ENCODE measurements around the gene HBP1. TPM values are rescaled to one million over a fixed set of nuclear protein-coding genes. Genes with fewer than 3 reads are reported as not detected.
A peak's percentile ranks its signal among the peaks of the same experiment; 100 is the strongest.

HBP1 gene
- total and polyA plus RNA-seq, 2 of the 4 experiments (the other 2 are of a cell fraction): 27.1 to 69.9 TPM

DNA sequence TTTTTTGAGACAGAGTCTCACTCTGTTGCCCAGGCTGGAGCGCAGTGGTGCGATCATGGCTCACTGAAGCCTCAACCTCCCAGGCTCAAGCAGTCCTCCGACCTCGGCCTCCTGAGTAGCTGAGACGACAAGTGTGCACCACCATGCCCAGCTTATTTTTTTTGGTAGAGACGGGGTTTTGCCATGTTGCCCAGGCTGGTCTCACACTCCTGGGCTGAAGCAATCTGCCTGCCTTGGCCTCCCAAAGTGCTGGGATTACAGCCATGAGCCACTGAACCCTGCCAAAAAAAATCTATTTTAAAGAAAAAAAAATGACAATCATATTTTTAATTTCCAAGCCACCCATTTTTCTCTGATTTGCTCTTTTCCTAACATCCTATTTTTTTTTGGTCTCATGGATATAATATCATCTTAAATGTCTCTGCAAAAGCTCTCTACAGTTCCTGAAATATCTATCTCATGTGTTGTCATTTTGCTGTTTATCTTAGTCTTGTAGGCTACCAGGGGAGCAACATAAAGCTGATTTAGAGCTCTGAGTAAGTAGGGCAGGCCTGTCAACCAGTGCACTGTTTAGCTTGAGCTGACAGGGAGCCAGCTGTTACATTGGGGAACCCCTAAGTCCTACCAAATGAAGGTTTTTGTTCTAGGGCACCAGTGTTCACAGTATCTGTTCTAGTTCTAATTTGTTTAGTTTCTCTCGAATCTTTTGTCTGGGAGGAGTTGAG is 29.9 kb upstream of the HBP1 start:
- peak overlapping the region; percentile 45 for H3K18ac ChIP-seq (ENCODE audit: low read depth, low read length)
- peak overlapping the region; percentile 49 for H2BK120ac ChIP-seq (ENCODE audit: low read depth, low read length)
- peak overlapping the region; percentile 52; the same call in 1 of the 2 replicates for H3K14ac ChIP-seq (replicated peaks; ENCODE audit: low read depth, low read length)
- H2AK5ac ChIP-seq (ENCODE audit: low read depth, low read length): peak overlapping the region; percentile 72; the same call in 1 of the 2 replicates
- H3K56ac ChIP-seq (ENCODE audit: extremely low read depth, insufficient read depth, low read length): no peak overlapping the region
- H2BK20ac ChIP-seq (ENCODE audit: low read depth, low read length): no peak overlapping the region
- H3K4me3 ChIP-seq (ENCODE audit: insufficient read depth, low read depth, low read length): no peak overlapping the region
- CTCF ChIA-PET: interaction anchor here (1.0 kb wide), 1 partner anchor 9 kb away, joined by 7 read pairs; no protein-coding TSS in a partner anchor
- H3K27me3 ChIP-seq (ENCODE audit: control insufficient read depth, insufficient read depth, low read length): no peaks in the 10 kb centered on the region
- peaks cover 0 to 3% of the 10 kb centered on the region in 2 experiments; a peak in 1 of 4 replicates for H3K79me1 ChIP-seq (ENCODE audit: low read depth in 1 of 2, low read length in 2 of 2)
- TF ChIP-seq RFX5 (IDR thresholded peaks at IDR 0.05; ENCODE audit: low read depth, low read length) (no peak), RAD21 (IDR thresholded peaks at IDR 0.05; ENCODE audit: low read length) (no peak), MAZ (IDR thresholded peaks at IDR 0.05; ENCODE audit: borderline replicate concordance, low read depth, low read length) (no peak), RCOR1 (IDR thresholded peaks at IDR 0.05; ENCODE audit: insufficient replicate concordance, low read length) (no peak), BHLHE40 (IDR thresholded peaks at IDR 0.05; ENCODE audit: low read depth, low read length) (no peak), MXI1 (IDR thresholded peaks at IDR 0.05; ENCODE audit: borderline replicate concordance, low read depth, low read length) (no peak), FOS (IDR thresholded peaks at IDR 0.05; ENCODE audit: low read depth, low read length) (no peak), NFE2L2 (IDR thresholded peaks at IDR 0.05; ENCODE audit: low read depth, low read length) (no peak), CHD1 (IDR thresholded peaks at IDR 0.05; ENCODE audit: low read depth, low read length) (no peak)
- TF ChIP-seq, protein P1, sequence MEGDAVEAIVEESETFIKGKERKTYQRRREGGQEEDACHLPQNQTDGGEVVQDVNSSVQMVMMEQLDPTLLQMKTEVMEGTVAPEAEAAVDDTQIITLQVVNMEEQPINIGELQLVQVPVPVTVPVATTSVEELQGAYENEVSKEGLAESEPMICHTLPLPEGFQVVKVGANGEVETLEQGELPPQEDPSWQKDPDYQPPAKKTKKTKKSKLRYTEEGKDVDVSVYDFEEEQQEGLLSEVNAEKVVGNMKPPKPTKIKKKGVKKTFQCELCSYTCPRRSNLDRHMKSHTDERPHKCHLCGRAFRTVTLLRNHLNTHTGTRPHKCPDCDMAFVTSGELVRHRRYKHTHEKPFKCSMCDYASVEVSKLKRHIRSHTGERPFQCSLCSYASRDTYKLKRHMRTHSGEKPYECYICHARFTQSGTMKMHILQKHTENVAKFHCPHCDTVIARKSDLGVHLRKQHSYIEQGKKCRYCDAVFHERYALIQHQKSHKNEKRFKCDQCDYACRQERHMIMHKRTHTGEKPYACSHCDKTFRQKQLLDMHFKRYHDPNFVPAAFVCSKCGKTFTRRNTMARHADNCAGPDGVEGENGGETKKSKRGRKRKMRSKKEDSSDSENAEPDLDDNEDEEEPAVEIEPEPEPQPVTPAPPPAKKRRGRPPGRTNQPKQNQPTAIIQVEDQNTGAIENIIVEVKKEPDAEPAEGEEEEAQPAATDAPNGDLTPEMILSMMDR (conservative IDR thresholded peaks at IDR 0.05; ENCODE audit: low read depth, low read length): no peak
- TF ChIP-seq, protein P2, sequence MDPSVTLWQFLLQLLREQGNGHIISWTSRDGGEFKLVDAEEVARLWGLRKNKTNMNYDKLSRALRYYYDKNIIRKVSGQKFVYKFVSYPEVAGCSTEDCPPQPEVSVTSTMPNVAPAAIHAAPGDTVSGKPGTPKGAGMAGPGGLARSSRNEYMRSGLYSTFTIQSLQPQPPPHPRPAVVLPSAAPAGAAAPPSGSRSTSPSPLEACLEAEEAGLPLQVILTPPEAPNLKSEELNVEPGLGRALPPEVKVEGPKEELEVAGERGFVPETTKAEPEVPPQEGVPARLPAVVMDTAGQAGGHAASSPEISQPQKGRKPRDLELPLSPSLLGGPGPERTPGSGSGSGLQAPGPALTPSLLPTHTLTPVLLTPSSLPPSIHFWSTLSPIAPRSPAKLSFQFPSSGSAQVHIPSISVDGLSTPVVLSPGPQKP (IDR thresholded peaks at IDR 0.05; ENCODE audit: borderline replicate concordance, low read depth, low read length): no peak
- no TSS peak for BruUV-seq (replicated peaks)
- H3K9ac ChIP-seq (ENCODE audit: low read depth, low read length): no peak overlapping the region
- no peaks in the 10 kb centered on the region for H3K9me3 ChIP-seq (ENCODE audit: control insufficient read depth, insufficient read depth, low read length)
- DNase-seq: peak; percentile 78
- no peak overlapping the region for H2BK5ac ChIP-seq (ENCODE audit: low read depth, low read length, poor library complexity, severe bottlenecking)
- H3K4me2 ChIP-seq (ENCODE audit: low read depth, low read length): no peak overlapping the region
- H3K4ac ChIP-seq (ENCODE audit: low read depth, low read length): peak overlapping the region; percentile 37
- H2BK15ac ChIP-seq (ENCODE audit: low read depth, low read length): peak overlapping the region; percentile 33; the same call in 1 of the 3 replicates
- peaks cover 9% of the 10 kb centered on the region; the same call in 1 of the 2 replicates for H3K9me1 ChIP-seq (ENCODE audit: insufficient read depth, low read length)
- dilution Hi-C loops (cut with HindIII; ENCODE audit: low sequenced_read_pairs, unreplicated experiment) (no loop called here), intact Hi-C loops (cut with micrococcal nuclease) (no loop called here), in situ Hi-C loops (cut with MboI; ENCODE audit: low sequenced_read_pairs) (no loop called here)
- no peak overlapping the region for H4K8ac ChIP-seq (ENCODE audit: low read depth in 2 of 2, low read length in 2 of 2)
- H3K36me3 ChIP-seq (ENCODE audit: control insufficient read depth, insufficient read depth, low read length): no peaks in the 10 kb centered on the region
- 95% methylated on average over 4 of the region's 7 CpGs; no CpG with 5 or more reads in 1 of the 2 experiments for WGBS, 2 experiments (ENCODE audit: extremely low coverage in 2 of 2, insufficient read length in 1 of 2)
- H3K4me1 ChIP-seq (ENCODE audit: control insufficient read depth, insufficient read depth, low read length): peaks cover 8% of the 10 kb centered on the region
- H4K91ac ChIP-seq (ENCODE audit: insufficient read depth, low read depth, low read length): no peak overlapping the region
- H4K20me1 ChIP-seq (ENCODE audit: insufficient read depth, low read length): no peaks in the 10 kb centered on the region
- H2AK9ac ChIP-seq (replicated peaks; ENCODE audit: low read depth, low read length, poor library complexity): no peak overlapping the region
- peak; percentile 97 for ATAC-seq (ENCODE audit: low read depth)
- no peak overlapping the region for H2AFZ ChIP-seq (replicated peaks; ENCODE audit: low read length, poor library complexity)
- peak overlapping the region; percentile 28; the same call in 1 of the 2 replicates for H3K27ac ChIP-seq (ENCODE audit: insufficient read depth, low read length)
- H4K5ac ChIP-seq (ENCODE audit: low read depth, low read length): no peak overlapping the region
- no peak overlapping the region; the same call in 1 of the 2 replicates for H3K23ac ChIP-seq (ENCODE audit: low read depth, low read length)
- POLR2A ChIA-PET (ENCODE audit: unreplicated experiment): interaction anchor here (0.9 kb wide), 1 partner anchor 8 kb away, joined by 4 read pairs; no protein-coding TSS in a partner anchor

Data from IMR-90 (cell line).